ENCODE measurements around the gene CENPO.

GRCh38 chr2:24762518-24762917 is 30.7 kb upstream of the CENPO start:
- no peak for TF ChIP-seq HDGF (IDR thresholded peaks at IDR 0.05; ENCODE audit: borderline replicate concordance)
- no peak for TF ChIP-seq FOXK2 (IDR thresholded peaks at IDR 0.05)
- no peak for TF ChIP-seq FOXM1 (IDR thresholded peaks at IDR 0.05; ENCODE audit: borderline replicate concordance)
- no peak for TF ChIP-seq SP1 (IDR thresholded peaks at IDR 0.05)
- no peak for TF ChIP-seq LEF1 (IDR thresholded peaks at IDR 0.05; ENCODE audit: borderline replicate concordance)
